Breast epithelium (tissue), 4 donors: Measurements from ENCODE around the gene HSPE1. TPM values are rescaled to one million over a fixed set of nuclear protein-coding genes. Genes with fewer than 3 reads are reported as not detected.

Experiments used
- DNase-seq, 2 donors: peaks; one replicate each; pipeline ENCODE4 v3.0.0-alpha.2; 2019; ENCODE audit warnings: low spot score in 2 of 2
- H3K27ac ChIP-seq, 2 donors: fragments of 200-600 bp; sonication (generic) in 1 of 2; one replicate each; pipeline ENCODE4 v1.5.1; 2016 to 2019; ENCODE audit warnings: mild to moderate bottlenecking in 1 of 2
- H3K27me3 ChIP-seq, 2 donors: fragments of 200-600 bp; sonication (generic) in 1 of 2; one replicate each; pipeline versions ENCODE4 v1.5.1 to v1.6.0; 2017 to 2019; ENCODE audit warnings: control low read depth in 1 of 2, mild to moderate bottlenecking in 1 of 2
- H3K36me3 ChIP-seq: fragments of 200-600 bp; one replicate; pipeline ENCODE4 v1.5.1; 2019
- H3K4me1 ChIP-seq, 2 donors: fragments of 200-600 bp; sonication (generic); one replicate each; pipeline ENCODE4 v1.5.1; 2016 to 2019; ENCODE audit warnings: control low read depth in 1 of 2
- H3K4me3 ChIP-seq, 3 donors: fragments of 200-600 bp; sonication (generic); 1 replicate in 2 of 3; 2 replicates in 1 of 3; pipeline ENCODE4 v1.5.1; 2016 to 2019; ENCODE audit warnings: mild to moderate bottlenecking in 3 of 3, moderate library complexity in 2 of 3
- H3K9me3 ChIP-seq, 2 donors: fragments of 200-600 bp; sonication (generic) in 1 of 2; one replicate each; pipeline ENCODE4 v1.5.1; 2016 to 2019; ENCODE audit warnings: control low read depth in 1 of 2
- POLR2A ChIP-seq: fragments of 450-650 bp; IDR thresholded peaks from one replicate; pipeline ENCODE4 v1.6.1; 2016; ENCODE audit warnings: antibody characterized with exemption, mild to moderate bottlenecking, moderate library complexity
- POLR2AphosphoS5 ChIP-seq, 3 donors: sonication (generic); formaldehyde crosslinking; IDR thresholded peaks; one replicate each; pipeline ENCODE4 v1.6.1; 2017; ENCODE audit warnings: antibody characterized with exemption in 3 of 3
- intact Hi-C: fragments of 100-400 bp; cut with DNase I; formaldehyde crosslinking; loops from one replicate; pipeline ENCODE4 v1.15.1; 2023; ENCODE audit warnings: low total_unique reads
- total RNA-seq, 3 donors: library from RNA; depleted of rRNA; stranded (reverse); fragments of >200 nt; gene quantifications; one replicate each; pipeline ENCODE4 v1.1.0, GENCODE V29; 2016
- TF ChIP-seq, protein P1 (sequence below), 3 donors: fragments of 450-650 bp; IDR thresholded peaks; one replicate each; pipeline ENCODE4 v1.5.1; 2016 to 2017; ENCODE audit warnings: antibody characterized with exemption in 3 of 3, mild to moderate bottlenecking in 3 of 3, moderate library complexity in 3 of 3

The HSPE1 gene
- total RNA-seq, 3 donors from 2014 or later, result 74.9 to 170 (median 124) TPM

DNA sequence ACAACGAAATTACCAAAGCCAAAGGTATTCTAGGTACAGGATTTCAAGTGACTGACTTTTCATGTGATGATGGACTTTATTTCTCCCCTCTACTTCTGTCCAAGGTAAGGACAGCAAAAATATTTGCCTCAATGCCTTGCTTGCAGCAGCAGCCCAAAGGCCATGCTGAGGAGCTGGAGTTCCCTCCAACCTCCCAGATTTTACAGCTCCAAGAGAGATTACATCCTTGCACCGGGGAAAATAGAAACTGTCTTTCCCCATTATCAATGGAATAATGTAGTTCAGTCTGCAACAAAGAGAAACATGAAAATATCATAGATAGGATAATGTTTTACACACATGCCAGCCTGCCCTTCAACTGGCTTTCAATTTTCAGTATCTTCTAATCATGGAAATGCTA is 14.0 kb upstream of the HSPE1 start:
- intact Hi-C loops, result no loop called here
- Histone ChIP-seq H3K9me3 (peaks cover 9 to 10% of the 10 kb centered on the region in 2 donors), H3K36me3 (no peaks in the 10 kb centered on the region), H3K4me1 (no peaks in the 10 kb centered on the region), H3K27me3 (no peaks in the 10 kb centered on the region), H3K4me3 (no peak overlapping the region), H3K27ac (no peak overlapping the region)
- TF ChIP-seq, protein P1, sequence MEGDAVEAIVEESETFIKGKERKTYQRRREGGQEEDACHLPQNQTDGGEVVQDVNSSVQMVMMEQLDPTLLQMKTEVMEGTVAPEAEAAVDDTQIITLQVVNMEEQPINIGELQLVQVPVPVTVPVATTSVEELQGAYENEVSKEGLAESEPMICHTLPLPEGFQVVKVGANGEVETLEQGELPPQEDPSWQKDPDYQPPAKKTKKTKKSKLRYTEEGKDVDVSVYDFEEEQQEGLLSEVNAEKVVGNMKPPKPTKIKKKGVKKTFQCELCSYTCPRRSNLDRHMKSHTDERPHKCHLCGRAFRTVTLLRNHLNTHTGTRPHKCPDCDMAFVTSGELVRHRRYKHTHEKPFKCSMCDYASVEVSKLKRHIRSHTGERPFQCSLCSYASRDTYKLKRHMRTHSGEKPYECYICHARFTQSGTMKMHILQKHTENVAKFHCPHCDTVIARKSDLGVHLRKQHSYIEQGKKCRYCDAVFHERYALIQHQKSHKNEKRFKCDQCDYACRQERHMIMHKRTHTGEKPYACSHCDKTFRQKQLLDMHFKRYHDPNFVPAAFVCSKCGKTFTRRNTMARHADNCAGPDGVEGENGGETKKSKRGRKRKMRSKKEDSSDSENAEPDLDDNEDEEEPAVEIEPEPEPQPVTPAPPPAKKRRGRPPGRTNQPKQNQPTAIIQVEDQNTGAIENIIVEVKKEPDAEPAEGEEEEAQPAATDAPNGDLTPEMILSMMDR (IDR thresholded peaks at IDR 0.05), result no peak
- no peak for TF ChIP-seq POLR2A
- DNase-seq, result no peak

GRCh38 chr2:197487385-197487784 is 12.8 kb upstream of the HSPE1 start:
- H3K27ac ChIP-seq, result peak overlapping the region; percentile 54 to 77
- peaks cover 9 to 10% of the 10 kb centered on the region in 2 donors for H3K9me3 ChIP-seq
- peak; percentile 29 to 56 for DNase-seq
- intact Hi-C loops, result no loop called here
- H3K4me1 ChIP-seq, result no peaks in the 10 kb centered on the region
- TF ChIP-seq, protein P1 (IDR thresholded peaks at IDR 0.05), result no peak
- TF ChIP-seq POLR2AphosphoS5 (IDR thresholded peaks at IDR 0.05) (no peak), POLR2A (no peak)
- H3K27me3 ChIP-seq, result no peaks in the 10 kb centered on the region
- no peak overlapping the region for H3K4me3 ChIP-seq
- no peaks in the 10 kb centered on the region for H3K36me3 ChIP-seq

GRCh38 chr2:197495433-197496134 is 4.6 kb upstream of the HSPE1 start:
- H3K27ac ChIP-seq, result no peak overlapping the region
- H3K9me3 ChIP-seq, result no peaks in the 10 kb centered on the region
- H3K4me1 ChIP-seq, result peaks cover 0 to 13% of the 10 kb centered on the region in 2 donors
- H3K27me3 ChIP-seq, result no peaks in the 10 kb centered on the region
- no peaks in the 10 kb centered on the region for H3K36me3 ChIP-seq
- H3K4me3 ChIP-seq, result no peak overlapping the region
- intact Hi-C loops, result loop anchor here (5.0 kb wide), 1 partner anchor 1967 kb away; no protein-coding TSS in a partner anchor
- DNase-seq, result no peak
- no peak for TF ChIP-seq POLR2AphosphoS5 (IDR thresholded peaks at IDR 0.05)
- no peak for TF ChIP-seq POLR2A
- TF ChIP-seq, protein P1 (IDR thresholded peaks at IDR 0.05), result no peak

- TF ChIP-seq, protein P1 (IDR thresholded peaks at IDR 0.05), result no peak
- no peak for TF ChIP-seq POLR2AphosphoS5 (IDR thresholded peaks at IDR 0.05)
- no peak for TF ChIP-seq POLR2A
- Histone ChIP-seq H3K27ac (no peak overlapping the region), H3K9me3 (no peaks in the 10 kb centered on the region), H3K4me3 (no peak overlapping the region), H3K36me3 (no peaks in the 10 kb centered on the region), H3K4me1 (peaks cover 0 to 18% of the 10 kb centered on the region in 2 donors), H3K27me3 (no peaks in the 10 kb centered on the region)
- intact Hi-C loops, result loop anchor here (5.0 kb wide), 1 partner anchor 1966 kb away; no protein-coding TSS in a partner anchor
- no peak for DNase-seq
Measured at GRCh38 chr2:197496695-197497094, 3.5 kb upstream of the HSPE1 start.

DNA sequence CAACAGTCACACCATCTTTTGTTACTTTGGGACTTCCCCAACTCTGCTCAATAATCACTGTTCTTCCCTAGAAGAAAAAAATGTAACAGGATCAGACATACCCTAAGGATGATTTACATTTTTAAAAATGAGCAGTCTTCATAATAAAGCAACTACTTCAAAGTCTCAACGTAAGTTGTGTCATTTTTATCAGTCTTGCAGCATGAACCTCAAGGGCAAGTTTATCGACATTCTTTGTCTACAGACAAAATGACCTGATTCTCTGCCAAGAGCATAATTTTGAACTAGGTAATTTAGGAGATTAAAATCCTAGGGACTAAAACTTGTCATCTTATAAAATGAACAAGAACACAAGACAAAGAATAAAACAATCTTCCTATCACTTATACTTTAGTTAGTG is 2.9 kb upstream of the HSPE1 start:
- no peak for DNase-seq
- Histone ChIP-seq H3K9me3 (no peaks in the 10 kb centered on the region), H3K4me3 (peak overlapping the region in 1 of 3 donors; percentile 80), H3K4me1 (peaks cover 0 to 24% of the 10 kb centered on the region in 2 donors), H3K27ac (no peak overlapping the region), H3K36me3 (no peaks in the 10 kb centered on the region), H3K27me3 (no peaks in the 10 kb centered on the region)
- TF ChIP-seq POLR2AphosphoS5 (IDR thresholded peaks at IDR 0.05) (no peak), POLR2A (no peak)
- TF ChIP-seq, protein P1 (IDR thresholded peaks at IDR 0.05), result no peak
- intact Hi-C loops, result loop anchor here (5.0 kb wide), 1 partner anchor 1965 kb away; no protein-coding TSS in a partner anchor
